NK-92 (cell line): ENCODE results near the gene AGTPBP1.
"Not testable (repeated sequence)": the region's sequence is repeated elsewhere in the genome, so short reads cannot be mapped to it uniquely, and the experiment has no call there.

ENCODE experiments used
- DNase-seq: peaks from one replicate; lab custom pipeline; 2025; ENCODE audit not compliant: unreplicated experiment; lab: John Stamatoyannopoulos, UW

AGTPBP1 gene

DNA sequence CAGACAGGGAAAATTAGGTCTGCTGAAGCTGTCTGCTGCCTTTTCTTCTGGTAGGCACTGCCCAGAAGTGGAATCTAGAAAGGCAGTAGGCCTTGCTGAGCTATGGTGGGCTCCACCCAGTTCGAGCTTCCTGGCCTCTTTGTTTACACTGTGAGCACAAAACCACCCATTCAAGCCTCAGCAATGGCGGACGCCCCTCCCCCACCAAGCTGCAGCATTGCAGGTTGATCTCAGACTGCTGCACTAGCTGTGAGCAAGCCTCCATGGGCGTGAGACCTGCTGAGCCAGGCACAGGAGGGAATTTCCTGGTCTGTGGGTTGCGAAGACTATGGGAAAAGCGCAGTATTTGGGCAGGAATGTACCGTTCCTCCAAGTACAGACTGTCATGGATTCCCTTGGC lies 18.5 kb downstream of the AGTPBP1 start:
- DNase-seq = no peak

- not testable (repeated sequence) for DNase-seq
Measured at GRCh38 chr9:85719411-85719810, 22.3 kb downstream of the AGTPBP1 start.

DNA sequence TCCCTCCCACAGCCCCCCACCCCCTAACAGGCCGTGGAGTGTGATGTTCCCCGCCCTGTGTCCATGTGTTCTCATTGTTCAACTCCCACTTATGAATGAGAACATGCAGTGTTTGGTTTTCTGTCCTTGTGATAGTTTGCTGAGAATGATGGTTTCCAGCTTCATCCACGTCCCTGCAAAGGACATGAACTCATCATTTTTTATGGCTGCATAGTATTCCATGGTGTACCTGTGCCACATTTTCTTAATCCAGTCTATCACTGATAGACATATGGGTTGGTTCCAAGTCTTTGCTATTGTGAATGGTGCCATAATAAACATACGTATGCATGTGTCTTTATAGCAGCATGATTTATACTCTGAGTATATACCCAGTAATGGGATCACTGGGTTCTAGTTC lies 23.9 kb downstream of the AGTPBP1 start:
- not testable (repeated sequence) for DNase-seq

DNA sequence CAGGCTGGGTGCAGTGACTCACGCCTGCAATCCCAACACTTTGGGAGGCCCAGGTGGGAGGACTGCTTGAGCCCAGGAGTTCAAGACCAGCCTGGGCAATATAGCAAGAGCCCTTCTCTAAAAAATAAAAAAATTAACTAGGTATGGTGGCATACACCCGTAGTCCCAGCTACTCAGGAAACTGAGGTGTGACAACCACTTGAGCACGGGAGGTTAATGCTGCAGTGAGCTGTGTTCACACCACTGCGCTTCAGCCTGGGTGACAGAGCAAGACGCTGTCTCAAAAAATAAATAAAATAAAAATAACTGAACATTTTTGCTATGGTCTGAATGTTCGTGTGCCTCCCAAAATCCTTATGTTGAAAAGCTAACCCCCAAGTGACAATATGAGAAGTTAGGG lies 24.5 kb downstream of the AGTPBP1 start:
- no peak for DNase-seq

DNA sequence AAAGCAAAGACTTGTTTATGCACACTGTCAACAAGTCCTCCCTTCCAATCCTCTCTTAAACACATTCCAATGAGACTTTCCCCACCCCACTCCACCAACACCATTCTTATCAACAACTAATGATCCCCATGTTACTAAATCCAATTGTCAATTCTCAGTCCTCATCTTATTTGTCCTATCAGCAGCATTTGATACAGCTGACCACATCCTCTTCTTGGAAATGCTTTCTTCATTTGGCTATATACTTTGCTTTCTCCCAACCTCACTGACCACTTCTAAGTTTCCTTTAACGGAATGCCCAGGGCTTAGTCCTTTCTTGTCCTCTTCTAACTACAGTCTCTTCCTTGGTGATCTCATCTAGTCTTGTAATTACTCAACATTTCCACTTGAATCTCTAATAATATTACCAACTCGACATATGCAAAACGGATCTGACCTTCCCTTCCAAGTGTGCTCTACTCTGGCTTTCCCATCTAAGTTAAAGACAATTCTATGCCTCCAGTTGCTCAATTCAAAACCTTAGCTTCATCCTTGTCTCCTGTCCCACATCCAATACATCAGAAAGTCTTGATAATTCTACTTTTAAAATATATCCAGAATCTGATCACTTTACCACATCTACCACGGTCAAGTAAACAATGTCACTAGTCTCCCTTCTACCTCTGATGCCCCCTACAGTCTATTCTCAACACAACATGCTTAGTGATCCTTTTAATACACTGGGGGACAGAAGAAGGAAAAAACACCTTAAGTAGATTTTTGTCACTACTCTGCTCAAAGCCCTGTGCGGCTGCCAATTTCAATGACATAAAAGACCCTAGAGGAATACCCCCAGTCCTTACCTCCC lies 25.5 kb downstream of the AGTPBP1 start:
- no peak for DNase-seq

DNA sequence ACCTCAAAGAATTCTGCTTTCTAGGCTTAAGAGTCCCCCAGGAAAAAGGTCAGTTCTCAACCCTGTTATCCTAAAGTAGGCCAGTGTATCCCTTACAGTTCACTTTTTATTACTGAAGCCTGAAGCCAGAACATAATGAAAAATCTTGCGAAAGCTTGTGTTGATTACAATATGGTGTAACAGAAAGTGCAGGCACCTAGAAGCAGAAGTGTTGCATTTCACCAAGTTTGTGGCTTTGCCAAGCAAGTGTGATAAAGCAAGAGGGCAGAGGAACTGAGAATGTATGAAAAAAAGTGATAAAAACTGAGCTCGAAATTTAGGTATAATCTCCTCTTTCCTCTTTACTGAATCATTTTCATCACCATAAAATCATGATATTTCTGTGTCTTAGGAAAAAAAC lies 26.2 kb downstream of the AGTPBP1 start:
- DNase-seq = no peak

DNA sequence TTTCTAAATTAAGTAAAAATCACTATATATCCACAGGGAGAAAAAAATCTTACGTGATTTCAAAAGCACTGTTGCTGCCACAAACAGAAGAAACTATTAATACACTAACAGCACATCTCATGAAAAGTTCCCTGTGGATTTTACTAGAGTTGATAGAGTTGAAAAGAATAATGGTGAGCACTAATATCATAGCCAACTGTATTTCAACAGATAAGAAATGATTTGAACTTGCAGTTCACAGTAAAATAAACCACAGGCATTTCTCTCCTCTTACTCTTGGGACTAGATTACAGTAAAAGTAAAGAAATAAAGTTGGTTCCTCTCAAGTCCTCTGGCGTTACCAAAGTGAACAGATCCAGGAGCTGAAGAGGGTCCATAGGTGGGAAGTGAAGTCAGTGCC lies 27.9 kb downstream of the AGTPBP1 start:
- DNase-seq = no peak

DNA sequence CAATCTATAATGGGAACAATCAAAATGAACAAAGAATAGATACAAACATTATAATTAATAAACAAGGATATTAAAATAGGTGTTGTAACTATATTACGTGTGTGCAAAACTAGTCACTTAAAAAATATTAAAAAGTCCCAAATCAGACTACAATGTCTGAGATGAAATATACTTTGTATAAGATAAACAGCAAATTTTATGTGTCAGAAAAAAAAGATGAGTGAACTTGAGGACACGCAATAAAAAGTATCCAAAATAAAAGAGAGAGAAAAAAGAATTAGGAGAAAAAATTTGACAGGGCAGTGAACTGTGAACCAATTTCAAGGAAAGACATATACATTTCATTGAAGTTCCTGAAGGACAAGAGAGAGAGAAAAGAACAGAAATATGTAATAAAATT lies 37.0 kb downstream of the AGTPBP1 start:
- no peak for DNase-seq

GRCh38 chr9:85703398-85703797 lies 38.4 kb downstream of the AGTPBP1 start:
- no peak for DNase-seq

- DNase-seq = no peak
Measured at GRCh38 chr9:85702726-85703289, 38.9 kb downstream of the AGTPBP1 start.

- DNase-seq = no peak
Measured at GRCh38 chr9:85702191-85702590, 39.6 kb downstream of the AGTPBP1 start.

GRCh38 chr9:85700330-85700729 lies 41.4 kb downstream of the AGTPBP1 start:
- no peak for DNase-seq

GRCh38 chr9:85688361-85688760 lies 53.4 kb downstream of the AGTPBP1 start:
- no peak for DNase-seq

DNA sequence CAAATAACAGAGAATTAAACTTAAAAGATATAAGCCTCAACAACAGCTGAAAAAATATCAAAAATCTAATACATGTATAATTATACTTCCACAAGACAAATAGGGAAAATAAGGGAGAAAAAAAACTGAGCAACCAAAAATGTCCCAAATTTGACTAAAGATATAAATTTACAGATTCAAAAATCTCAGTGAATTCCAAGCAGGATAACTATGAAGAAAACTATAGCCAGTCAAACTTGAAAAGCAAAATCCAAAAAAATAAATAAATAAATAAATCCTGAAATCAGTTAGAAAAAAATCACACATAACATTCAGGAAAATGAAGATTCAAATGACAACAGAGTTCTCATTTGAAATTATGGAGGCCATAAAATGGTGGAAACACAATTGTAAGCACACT lies 56.7 kb downstream of the AGTPBP1 start:
- no peak for DNase-seq

DNA sequence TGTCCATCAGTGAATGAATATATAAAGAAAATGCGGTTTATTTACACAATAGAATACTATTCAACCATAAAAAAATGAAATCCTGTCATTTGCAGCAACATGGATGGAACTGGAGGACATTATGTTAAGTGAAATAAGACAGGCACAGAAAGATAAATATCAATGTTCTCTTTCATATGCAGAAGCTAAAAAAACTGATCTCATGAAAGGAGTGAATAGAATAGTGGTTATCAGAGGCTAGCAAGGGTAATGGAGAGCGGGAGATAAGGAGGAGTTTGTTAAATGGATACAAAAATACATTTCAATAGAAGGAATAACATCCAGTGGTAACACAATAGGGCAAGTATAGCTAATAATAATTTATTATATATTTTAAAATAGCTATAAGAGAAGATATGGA lies 65.0 kb downstream of the AGTPBP1 start:
- DNase-seq = no peak

DNA sequence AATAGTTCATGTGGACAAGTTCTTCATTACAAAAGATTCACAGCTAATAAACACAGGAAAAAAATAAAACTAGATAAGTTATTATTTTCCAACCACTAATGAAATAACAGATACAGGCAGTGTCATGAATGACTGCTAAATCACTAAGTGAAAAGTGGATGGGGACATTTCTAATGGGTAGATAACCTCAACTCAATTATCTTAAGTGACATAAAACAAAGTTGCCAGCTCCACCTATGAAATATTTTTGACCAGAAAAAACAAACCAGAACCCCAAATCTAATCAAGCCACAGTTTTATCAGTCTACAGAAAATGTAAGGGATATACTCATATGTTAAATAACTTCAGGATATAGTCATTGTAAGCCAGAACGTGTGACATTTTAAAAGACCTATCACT lies 74.4 kb downstream of the AGTPBP1 start:
- DNase-seq = no peak

DNA sequence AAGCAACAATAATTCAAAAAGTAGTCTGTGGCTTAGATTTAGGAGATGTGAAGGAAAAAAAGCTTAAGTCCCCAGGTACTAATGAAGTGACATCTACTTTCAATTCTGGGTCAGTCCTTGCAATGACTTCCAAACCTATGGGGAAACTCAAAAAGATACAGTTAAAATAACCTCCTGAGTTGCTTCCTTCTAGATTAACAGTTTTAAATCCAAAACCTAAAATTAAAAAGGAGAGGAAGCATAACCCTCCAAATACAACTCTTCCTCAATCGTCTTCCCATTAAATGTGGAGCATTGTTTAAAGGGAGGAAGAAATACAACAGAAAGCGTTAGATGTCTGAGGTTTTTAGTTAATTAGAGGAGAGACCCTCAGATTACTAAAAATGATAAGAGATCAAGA lies 75.7 kb downstream of the AGTPBP1 start:
- no peak for DNase-seq

- DNase-seq = no peak
Measured at GRCh38 chr9:85662573-85662972, 79.2 kb downstream of the AGTPBP1 start.

- DNase-seq = no peak
Measured at GRCh38 chr9:85658716-85659115, 83.0 kb downstream of the AGTPBP1 start.

DNA sequence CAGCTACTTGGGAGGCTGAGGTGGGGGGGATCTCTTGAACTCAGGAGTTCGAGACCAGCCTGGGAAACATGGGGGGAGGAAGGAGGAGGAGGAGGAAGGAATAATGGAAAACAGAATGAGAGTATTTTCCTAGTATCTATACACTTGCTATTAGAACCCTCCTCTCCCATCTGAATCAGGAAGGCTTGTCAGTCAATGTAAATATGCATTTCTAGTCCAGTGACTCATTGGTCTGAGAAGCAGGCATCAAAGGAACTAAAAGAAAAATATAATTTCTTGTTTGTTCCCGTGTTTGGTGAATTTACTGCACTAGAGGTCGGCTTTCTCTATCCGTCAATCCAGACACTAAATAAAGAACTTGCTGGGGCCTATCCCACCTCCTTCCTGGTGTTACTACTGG lies 88.6 kb downstream of the AGTPBP1 start:
- no peak for DNase-seq

GRCh38 chr9:85647571-85647970 lies 94.2 kb downstream of the AGTPBP1 start:
- no peak for DNase-seq

- no peak for DNase-seq
Measured at GRCh38 chr9:85645909-85646627, 95.7 kb downstream of the AGTPBP1 start.
